Prostate gland (tissue), 2 donors: ENCODE results near the gene ARF6. TPM values are rescaled to one million over a fixed set of nuclear protein-coding genes. Genes with fewer than 3 reads are reported as not detected.

ENCODE experiments used
- DNase-seq: peaks from one replicate; pipeline ENCODE4 v3.0.0-alpha.2; 2019; ENCODE audit warnings: low spot score
- H3K27ac ChIP-seq, 2 donors: fragments of 200-600 bp; sonication (generic); 2 replicates each; pipeline ENCODE4 v1.5.1; 2017 to 2019
- H3K27me3 ChIP-seq: fragments of 200-600 bp; sonication (generic); replicated peaks from 2 replicates; pipeline ENCODE4 v1.5.1; 2019; ENCODE audit not compliant: insufficient read depth
- H3K36me3 ChIP-seq, 2 donors: fragments of 200-600 bp; sonication (generic); 1 replicate in 1 of 2; 2 replicates in 1 of 2; pipeline versions ENCODE4 v1.5.1 to v1.8.1; 2017 to 2019
- H3K4me1 ChIP-seq: fragments of 200-600 bp; sonication (generic); replicated peaks from 2 replicates; pipeline ENCODE4 v1.5.1; 2019
- H3K4me3 ChIP-seq, 2 donors: fragments of 200-600 bp; sonication (generic); 2 replicates each; pipeline ENCODE4 v1.5.1; 2017 to 2019
- H3K9me3 ChIP-seq: fragments of 200-600 bp; sonication (generic); 2 replicates; pipeline ENCODE4 v1.5.1; 2017
- POLR2A ChIP-seq: fragments of 450-650 bp; IDR thresholded peaks from one replicate; pipeline ENCODE4 v1.6.1; 2016; ENCODE audit warnings: antibody characterized with exemption, mild to moderate bottlenecking
- POLR2AphosphoS5 ChIP-seq: sonication (generic); formaldehyde crosslinking; IDR thresholded peaks from one replicate; pipeline ENCODE4 v1.6.1; 2017; ENCODE audit warnings: antibody characterized with exemption
- WGBS: methylation state at CpG from one replicate; pipeline ENCODE4 v1.1.5; 2018; 5-methylcytosine and 5-hydroxymethylcytosine counted together
- intact Hi-C: fragments of 100-400 bp; cut with DNase I; formaldehyde crosslinking; loops from one replicate; pipeline ENCODE4 v1.14.2; 2022
- total RNA-seq, 2 donors: library from RNA; depleted of rRNA; stranded (reverse); fragments of >200 nt; gene quantifications; one replicate each; pipeline ENCODE4 v1.1.0, GENCODE V29; 2016
- TF ChIP-seq, protein P1 (sequence below), 4 experiments: fragments of 200-600 bp in 2 of 4; fragments of 450-650 bp in 2 of 4; sonication (generic) in 2 of 4; IDR thresholded peaks; 1 replicate in 3 of 4; 2 replicates in 1 of 4; pipeline ENCODE4 v1.5.1; 2016 to 2019; ENCODE audit warnings: antibody characterized with exemption in 4 of 4, mild to moderate bottlenecking in 2 of 4, moderate library complexity in 2 of 4

Gene ARF6
- total RNA-seq, 2 donors from 2014 or later = 64.3 to 92.7 TPM

DNA sequence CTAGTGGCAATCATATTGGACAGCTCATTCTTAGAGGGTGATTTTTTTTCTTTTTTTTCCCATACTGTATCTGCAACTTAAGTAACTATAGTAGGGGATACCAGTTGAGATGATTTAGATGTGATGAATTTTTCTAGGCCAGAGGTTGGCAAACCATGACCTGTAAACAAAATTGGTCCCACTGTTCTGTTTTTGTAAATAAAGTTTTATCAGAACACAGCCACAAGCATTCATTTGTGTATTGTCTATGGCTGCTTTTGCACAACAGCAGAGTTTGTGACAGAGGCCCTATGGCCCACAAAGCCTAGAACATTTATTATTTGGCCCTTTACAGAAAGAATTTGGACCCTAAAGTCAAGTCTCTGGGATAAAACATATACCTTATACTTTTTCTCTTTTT lies 11.4 kb downstream of the ARF6 start:
- DNase-seq = no peak
- intact Hi-C loops = no loop called here
- Histone ChIP-seq H3K36me3 (no peaks in the 10 kb centered on the region), H3K9me3 (no peaks in the 10 kb centered on the region), H3K27ac (no peak overlapping the region), H3K4me1 (no peaks in the 10 kb centered on the region), H3K4me3 (no peak overlapping the region), H3K27me3 (no peaks in the 10 kb centered on the region)
- TF ChIP-seq POLR2A (no peak), POLR2AphosphoS5 (no peak)
- TF ChIP-seq, protein P1, sequence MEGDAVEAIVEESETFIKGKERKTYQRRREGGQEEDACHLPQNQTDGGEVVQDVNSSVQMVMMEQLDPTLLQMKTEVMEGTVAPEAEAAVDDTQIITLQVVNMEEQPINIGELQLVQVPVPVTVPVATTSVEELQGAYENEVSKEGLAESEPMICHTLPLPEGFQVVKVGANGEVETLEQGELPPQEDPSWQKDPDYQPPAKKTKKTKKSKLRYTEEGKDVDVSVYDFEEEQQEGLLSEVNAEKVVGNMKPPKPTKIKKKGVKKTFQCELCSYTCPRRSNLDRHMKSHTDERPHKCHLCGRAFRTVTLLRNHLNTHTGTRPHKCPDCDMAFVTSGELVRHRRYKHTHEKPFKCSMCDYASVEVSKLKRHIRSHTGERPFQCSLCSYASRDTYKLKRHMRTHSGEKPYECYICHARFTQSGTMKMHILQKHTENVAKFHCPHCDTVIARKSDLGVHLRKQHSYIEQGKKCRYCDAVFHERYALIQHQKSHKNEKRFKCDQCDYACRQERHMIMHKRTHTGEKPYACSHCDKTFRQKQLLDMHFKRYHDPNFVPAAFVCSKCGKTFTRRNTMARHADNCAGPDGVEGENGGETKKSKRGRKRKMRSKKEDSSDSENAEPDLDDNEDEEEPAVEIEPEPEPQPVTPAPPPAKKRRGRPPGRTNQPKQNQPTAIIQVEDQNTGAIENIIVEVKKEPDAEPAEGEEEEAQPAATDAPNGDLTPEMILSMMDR (IDR thresholded peaks at IDR 0.05) = no peak

DNA sequence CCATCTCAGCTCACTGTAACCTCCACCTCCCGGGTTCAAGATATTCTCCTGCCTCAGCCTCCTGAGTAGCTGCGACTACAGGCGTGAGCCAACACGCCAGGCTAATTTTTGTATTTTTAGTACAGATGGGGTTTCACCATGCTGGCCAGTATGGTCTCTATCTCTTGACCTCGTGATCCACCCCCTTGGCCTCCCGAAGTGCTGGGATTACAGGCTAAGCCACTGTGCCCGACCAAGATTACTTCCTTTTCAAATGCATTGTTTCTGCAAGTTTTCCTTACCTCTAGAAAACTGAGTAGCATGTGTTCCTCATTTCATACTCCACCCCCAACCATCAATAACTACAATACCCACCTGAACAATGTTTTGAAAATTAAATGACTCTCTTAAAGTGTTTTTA lies 13.1 kb downstream of the ARF6 start:
- Histone ChIP-seq H3K9me3 (no peaks in the 10 kb centered on the region), H3K4me3 (no peak overlapping the region), H3K36me3 (no peaks in the 10 kb centered on the region), H3K4me1 (no peaks in the 10 kb centered on the region), H3K27me3 (no peaks in the 10 kb centered on the region), H3K27ac (no peak overlapping the region)
- DNase-seq = no peak
- 74% methylated on average over 7 of the region's 7 CpGs for whole genome bisulfite sequencing
- TF ChIP-seq POLR2AphosphoS5 (no peak), POLR2A (no peak)
- TF ChIP-seq, protein P1 (IDR thresholded peaks at IDR 0.05) = no peak
- intact Hi-C loops = no loop called here

DNA sequence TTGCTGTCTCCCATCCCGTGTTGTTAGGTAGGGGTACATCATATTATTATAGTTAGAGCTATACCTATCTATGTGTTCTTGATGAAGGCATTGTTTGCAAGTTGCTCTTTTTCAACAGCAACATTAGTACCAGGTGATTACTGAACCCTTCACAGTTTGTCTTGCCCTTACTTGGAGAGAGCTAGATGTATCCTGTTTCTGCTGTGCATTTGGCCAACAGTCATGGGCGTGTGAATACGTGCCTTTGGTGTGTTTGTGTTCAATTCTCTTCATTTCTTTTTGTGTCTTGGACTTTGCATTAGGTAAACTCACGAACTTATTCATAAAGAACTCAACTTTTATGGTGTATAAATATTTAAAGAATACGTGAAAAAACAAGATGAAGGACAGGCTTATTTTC lies 14.3 kb downstream of the ARF6 start:
- H3K4me1 ChIP-seq = no peaks in the 10 kb centered on the region
- H3K27me3 ChIP-seq = no peaks in the 10 kb centered on the region
- WGBS = 29% methylated on average over 5 of the region's 5 CpGs
- DNase-seq = peak; percentile 28
- H3K9me3 ChIP-seq = no peaks in the 10 kb centered on the region
- peak overlapping the region; percentile 3 to 38 for H3K27ac ChIP-seq
- TF ChIP-seq POLR2AphosphoS5 = peak; percentile 33
- TF ChIP-seq POLR2A = no peak
- intact Hi-C loops = no loop called here
- no peak overlapping the region for H3K4me3 ChIP-seq
- no peaks in the 10 kb centered on the region for H3K36me3 ChIP-seq

DNA sequence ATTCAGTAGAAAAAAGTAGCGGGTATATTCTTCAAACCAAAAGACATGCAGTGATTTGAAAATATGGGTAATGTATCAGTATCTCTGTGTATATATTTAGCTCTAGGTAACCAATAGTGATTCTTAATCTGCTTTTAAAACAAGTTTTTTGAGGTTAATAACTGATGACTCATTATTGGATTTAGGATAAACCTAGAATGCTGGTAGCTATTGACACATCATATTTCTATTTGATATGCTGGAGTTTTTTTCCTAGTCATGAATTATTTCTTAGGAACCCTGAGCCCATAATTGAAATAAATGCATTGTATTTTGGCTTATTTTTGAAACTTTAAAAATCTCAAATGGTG lies 15.5 kb downstream of the ARF6 start:
- H3K27ac ChIP-seq = peak overlapping the region in 1 of 2 donors; percentile 3
- TF ChIP-seq, protein P1 (IDR thresholded peaks at IDR 0.05) = no peak
- TF ChIP-seq POLR2AphosphoS5 = no peak

DNA sequence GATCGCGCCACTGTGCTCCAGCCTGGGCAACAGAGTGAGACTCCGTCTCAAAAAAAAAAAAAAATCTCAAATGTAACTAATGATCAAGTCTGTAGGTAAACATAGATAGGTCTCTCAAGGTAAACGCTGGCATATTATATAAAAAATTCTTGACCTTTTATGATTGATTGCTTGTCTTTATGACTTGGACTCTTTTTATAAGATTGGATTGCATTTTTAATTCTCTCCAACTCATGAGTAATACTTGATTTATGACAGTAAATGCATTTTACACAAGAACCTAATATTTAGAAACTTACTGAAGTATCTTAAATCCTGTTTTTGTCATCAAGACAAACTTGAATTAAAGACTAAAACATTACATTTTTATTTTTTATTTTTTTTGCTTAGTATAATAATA lies 16.1 kb downstream of the ARF6 start:
- H3K36me3 ChIP-seq = no peaks in the 10 kb centered on the region
- H3K27me3 ChIP-seq = no peaks in the 10 kb centered on the region
- H3K27ac ChIP-seq = no peak overlapping the region
- TF ChIP-seq POLR2AphosphoS5 (no peak), POLR2A (no peak)
- TF ChIP-seq, protein P1 (IDR thresholded peaks at IDR 0.05) = no peak
- H3K9me3 ChIP-seq = no peaks in the 10 kb centered on the region
- no peak for DNase-seq
- 94% methylated on average over 4 of the region's 4 CpGs for WGBS
- no peaks in the 10 kb centered on the region for H3K4me1 ChIP-seq
- intact Hi-C loops = no loop called here
- no peak overlapping the region for H3K4me3 ChIP-seq

More for the DNA sequence above, 15.5 kb downstream of the ARF6 start:
- no peaks in the 10 kb centered on the region for H3K27me3 ChIP-seq
- WGBS = 0% methylated on average over 1 of the region's 1 CpG
- no peak overlapping the region for H3K4me3 ChIP-seq
- DNase-seq = no peak
- H3K9me3 ChIP-seq = no peaks in the 10 kb centered on the region
- intact Hi-C loops = no loop called here
- no peaks in the 10 kb centered on the region for H3K4me1 ChIP-seq
- no peaks in the 10 kb centered on the region for H3K36me3 ChIP-seq
